ENCODE data around the gene SHKBP1.
"Not testable (repeated sequence)": the region's sequence is repeated elsewhere in the genome, so short reads cannot be mapped to it uniquely, and the experiment has no call there.

DNA sequence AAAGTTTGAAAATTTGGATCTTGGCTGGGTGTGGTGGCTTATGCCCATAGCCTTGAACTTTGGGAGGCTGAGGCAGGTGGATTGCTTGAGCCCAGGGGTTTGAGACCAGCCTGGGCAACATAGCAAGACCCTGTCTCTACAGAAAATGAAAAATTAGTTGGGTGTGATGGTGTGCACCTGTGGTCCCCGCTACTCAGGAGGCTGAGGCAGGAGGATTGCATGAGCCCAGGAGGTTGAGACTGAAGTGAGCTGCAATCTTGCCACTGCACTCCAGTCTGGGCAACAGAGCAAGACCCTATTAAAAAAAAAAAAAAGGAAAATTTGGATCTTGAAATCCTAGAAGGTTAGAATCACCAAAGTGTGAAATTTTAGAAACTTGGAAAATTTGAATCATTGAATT, 12.1 kb upstream of the SHKBP1 start:
- TF ChIP-seq, protein P1, sequence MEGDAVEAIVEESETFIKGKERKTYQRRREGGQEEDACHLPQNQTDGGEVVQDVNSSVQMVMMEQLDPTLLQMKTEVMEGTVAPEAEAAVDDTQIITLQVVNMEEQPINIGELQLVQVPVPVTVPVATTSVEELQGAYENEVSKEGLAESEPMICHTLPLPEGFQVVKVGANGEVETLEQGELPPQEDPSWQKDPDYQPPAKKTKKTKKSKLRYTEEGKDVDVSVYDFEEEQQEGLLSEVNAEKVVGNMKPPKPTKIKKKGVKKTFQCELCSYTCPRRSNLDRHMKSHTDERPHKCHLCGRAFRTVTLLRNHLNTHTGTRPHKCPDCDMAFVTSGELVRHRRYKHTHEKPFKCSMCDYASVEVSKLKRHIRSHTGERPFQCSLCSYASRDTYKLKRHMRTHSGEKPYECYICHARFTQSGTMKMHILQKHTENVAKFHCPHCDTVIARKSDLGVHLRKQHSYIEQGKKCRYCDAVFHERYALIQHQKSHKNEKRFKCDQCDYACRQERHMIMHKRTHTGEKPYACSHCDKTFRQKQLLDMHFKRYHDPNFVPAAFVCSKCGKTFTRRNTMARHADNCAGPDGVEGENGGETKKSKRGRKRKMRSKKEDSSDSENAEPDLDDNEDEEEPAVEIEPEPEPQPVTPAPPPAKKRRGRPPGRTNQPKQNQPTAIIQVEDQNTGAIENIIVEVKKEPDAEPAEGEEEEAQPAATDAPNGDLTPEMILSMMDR (IDR thresholded peaks at IDR 0.05), result not testable (repeated sequence)
- not testable (repeated sequence) for TF ChIP-seq ZFX (IDR thresholded peaks at IDR 0.05; ENCODE audit: borderline replicate concordance)
